Spleen (tissue), 7 donors: ENCODE data around the gene PDXDC1.
"Not testable (repeated sequence)": the region's sequence is repeated elsewhere in the genome, so short reads cannot be mapped to it uniquely, and the experiment has no call there.

Experiments
- CTCF ChIP-seq, 11 experiments: fragments of 200-600 bp in 7 of 11; fragments of 450-650 bp in 4 of 11; sonication (generic) in 4 of 11; IDR thresholded peaks in 8 of 11; conservative IDR thresholded peaks in 3 of 11; 1 replicate in 7 of 11; 2 replicates in 4 of 11; pipeline versions ENCODE4 v1.4.0 to v1.8.0; 2016 to 2021; ENCODE audit warnings: antibody characterized with exemption in 11 of 11, inconsistent platforms in 4 of 11, mild to moderate bottlenecking in 1 of 11
- POLR2A ChIP-seq, 3 donors: fragments of 450-650 bp; IDR thresholded peaks; one replicate each; pipeline ENCODE4 v1.5.1; 2017; ENCODE audit warnings: antibody characterized with exemption in 3 of 3, mild to moderate bottlenecking in 1 of 3
- POLR2AphosphoS5 ChIP-seq, 3 donors: sonication (generic); formaldehyde crosslinking; IDR thresholded peaks; one replicate each; pipeline ENCODE4 v1.5.1; 2017; ENCODE audit warnings: antibody characterized with exemption in 3 of 3
- donor health status: DM: no; HTN: no; CAD: no; lungs with moderate emphysema.
- donor health status: DM: no; HTN: no; CAD: no.
- donor health status: DM: no; HTN: no; CAD: no.

- not testable (repeated sequence) for TF ChIP-seq POLR2A (IDR thresholded peaks at IDR 0.05); CTCF (IDR thresholded peaks at IDR 0.05 in 8 of 11, conservative IDR thresholded peaks at IDR 0.05 in 3 of 11); POLR2AphosphoS5 (IDR thresholded peaks at IDR 0.05)
Observed at GRCh38 chr16:15168303-15168702, 193.5 kb downstream of the PDXDC1 start.
